Duodenal mucosa (tissue), 2 donors: ENCODE results near the gene CTTNBP2.

Source experiments
- H3K27ac ChIP-seq: one replicate; pipeline ENCODE4 v1.7.0; 2013; ENCODE audit warnings: low read depth, low read length
- H3K27me3 ChIP-seq, 2 donors: one replicate each; pipeline ENCODE4 v1.7.0; 2013; ENCODE audit warnings: low read length in 2 of 2, control low read depth in 1 of 2; ENCODE audit not compliant: insufficient read depth in 2 of 2, control insufficient read depth in 1 of 2
- H3K36me3 ChIP-seq, 2 donors: one replicate each; pipeline ENCODE4 v1.7.0; 2013; ENCODE audit warnings: low read length in 2 of 2, control low read depth in 1 of 2; ENCODE audit not compliant: insufficient read depth in 2 of 2, control insufficient read depth in 1 of 2
- H3K4me1 ChIP-seq, 2 donors: one replicate each; pipeline ENCODE4 v1.7.0; 2013; ENCODE audit warnings: low read length in 2 of 2, control low read depth in 1 of 2; ENCODE audit not compliant: insufficient read depth in 2 of 2, control insufficient read depth in 1 of 2
- H3K4me3 ChIP-seq, 2 donors: one replicate each; pipeline ENCODE4 v1.7.0; 2013; ENCODE audit warnings: low read length in 2 of 2, low read depth in 1 of 2
- H3K9ac ChIP-seq, 2 donors: one replicate each; pipeline ENCODE4 v1.7.0; 2013; ENCODE audit warnings: low read length in 2 of 2, low read depth in 1 of 2
- H3K9me3 ChIP-seq, 2 donors: one replicate each; pipeline ENCODE4 v1.7.0; 2013; ENCODE audit warnings: low read length in 2 of 2, control low read depth in 1 of 2; ENCODE audit not compliant: control insufficient read depth in 1 of 2

Gene CTTNBP2

DNA sequence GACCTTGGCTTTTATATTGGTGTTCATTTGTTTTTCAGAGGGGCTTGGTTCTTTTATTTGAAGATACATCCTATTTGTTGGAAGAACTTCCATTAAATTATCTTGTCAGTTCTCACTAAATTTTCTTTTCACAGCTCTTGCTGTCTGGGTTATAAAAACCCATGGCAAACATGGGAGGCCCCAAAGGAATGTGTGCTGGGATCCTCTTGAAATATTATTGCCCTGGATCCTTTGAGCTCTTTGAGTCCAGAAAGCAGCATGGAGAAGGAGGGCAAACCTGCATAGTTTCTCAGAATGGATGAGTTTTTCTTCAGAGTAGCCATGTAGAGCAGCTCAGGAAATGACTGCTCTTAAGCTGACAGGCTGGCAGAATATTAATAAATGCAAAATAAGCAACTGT is 187.4 kb downstream of the CTTNBP2 start:
- H3K9ac ChIP-seq = no peak overlapping the region
- no peak overlapping the region for H3K27ac ChIP-seq
- H3K9me3 ChIP-seq = no peaks in the 10 kb centered on the region
- H3K4me1 ChIP-seq = peaks cover 9 to 20% of the 10 kb centered on the region in 2 donors
- no peaks in the 10 kb centered on the region for H3K27me3 ChIP-seq
- no peak overlapping the region for H3K4me3 ChIP-seq
- H3K36me3 ChIP-seq = no peaks in the 10 kb centered on the region

GRCh38 chr7:117683430-117684175 is 189.6 kb downstream of the CTTNBP2 start:
- peaks cover 9 to 18% of the 10 kb centered on the region in 2 donors for H3K4me1 ChIP-seq
- H3K27me3 ChIP-seq = no peaks in the 10 kb centered on the region
- no peaks in the 10 kb centered on the region for H3K36me3 ChIP-seq
- H3K9me3 ChIP-seq = no peaks in the 10 kb centered on the region
- H3K9ac ChIP-seq = no peak overlapping the region
- peak overlapping the region in 1 of 2 donors; percentile 11 for H3K4me3 ChIP-seq
- peak overlapping the region; percentile 37 for H3K27ac ChIP-seq

GRCh38 chr7:117682681-117683385 is 190.4 kb downstream of the CTTNBP2 start:
- no peaks in the 10 kb centered on the region for H3K27me3 ChIP-seq
- peaks cover 9 to 12% of the 10 kb centered on the region in 2 donors for H3K4me1 ChIP-seq
- peak overlapping the region; percentile 37 for H3K27ac ChIP-seq
- H3K9me3 ChIP-seq = no peaks in the 10 kb centered on the region
- no peaks in the 10 kb centered on the region for H3K36me3 ChIP-seq
- H3K4me3 ChIP-seq = peak overlapping the region in 1 of 2 donors; percentile 11
- H3K9ac ChIP-seq = no peak overlapping the region

- no peaks in the 10 kb centered on the region for H3K36me3 ChIP-seq
- no peaks in the 10 kb centered on the region for H3K9me3 ChIP-seq
These were observed 194.1 kb downstream of the CTTNBP2 start for GRCh38 chr7:117679120-117679519.

DNA sequence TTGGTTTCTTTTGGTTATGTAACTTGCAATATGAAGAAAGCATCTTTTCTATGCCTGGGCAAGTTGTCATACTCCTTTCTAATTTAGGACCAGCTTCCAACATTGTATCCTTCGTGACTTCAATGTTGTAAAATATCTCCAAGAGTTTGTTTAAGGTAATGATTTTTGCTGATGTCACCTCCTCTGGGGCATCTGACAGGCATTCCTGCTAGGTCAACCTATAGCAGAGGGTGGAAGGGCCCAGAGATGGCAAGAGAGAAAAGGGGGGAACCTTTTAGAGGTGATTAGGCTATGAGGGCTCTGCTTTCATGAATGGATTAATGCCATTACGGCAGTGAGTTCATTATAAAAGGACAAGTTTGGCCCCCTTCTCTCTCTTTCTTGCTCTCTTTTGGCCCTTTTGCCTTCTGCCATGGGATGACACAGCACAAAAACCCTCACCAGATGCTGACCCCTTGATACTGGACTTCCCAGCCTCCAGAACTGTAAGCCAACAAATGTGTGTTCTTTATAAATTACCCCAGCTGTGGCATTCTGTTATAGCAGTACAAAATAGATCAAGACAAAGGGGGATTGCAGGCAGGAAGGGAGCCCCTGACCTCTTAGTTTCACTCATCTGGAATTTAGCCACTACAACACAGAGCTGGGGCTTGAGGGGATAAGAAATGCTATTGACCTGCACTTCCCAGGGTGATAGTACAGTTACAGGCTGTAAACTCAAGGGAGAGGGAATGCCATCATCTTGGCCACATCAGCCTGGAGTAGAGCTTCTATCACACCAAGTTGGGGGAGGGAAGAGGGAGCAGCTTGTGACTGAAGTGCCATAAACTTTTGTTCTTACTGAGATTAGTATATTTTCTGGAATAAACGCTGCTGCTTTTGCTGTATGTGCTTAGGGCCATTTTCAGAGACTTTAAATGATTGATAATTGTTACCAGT is 197.5 kb downstream of the CTTNBP2 start:
- H3K27me3 ChIP-seq = no peaks in the 10 kb centered on the region
- H3K27ac ChIP-seq = no peak overlapping the region
- H3K36me3 ChIP-seq = no peaks in the 10 kb centered on the region
- no peaks in the 10 kb centered on the region for H3K9me3 ChIP-seq
- no peak overlapping the region for H3K4me3 ChIP-seq
- H3K4me1 ChIP-seq = peaks cover 10 to 33% of the 10 kb centered on the region in 2 donors
- no peak overlapping the region for H3K9ac ChIP-seq

More at GRCh38 chr7:117679120-117679519, 194.1 kb downstream of the CTTNBP2 start:
- H3K9ac ChIP-seq = no peak overlapping the region
- no peaks in the 10 kb centered on the region for H3K27me3 ChIP-seq
- H3K4me3 ChIP-seq = no peak overlapping the region
- peaks cover 9 to 29% of the 10 kb centered on the region in 2 donors for H3K4me1 ChIP-seq
- H3K27ac ChIP-seq = no peak overlapping the region

DNA sequence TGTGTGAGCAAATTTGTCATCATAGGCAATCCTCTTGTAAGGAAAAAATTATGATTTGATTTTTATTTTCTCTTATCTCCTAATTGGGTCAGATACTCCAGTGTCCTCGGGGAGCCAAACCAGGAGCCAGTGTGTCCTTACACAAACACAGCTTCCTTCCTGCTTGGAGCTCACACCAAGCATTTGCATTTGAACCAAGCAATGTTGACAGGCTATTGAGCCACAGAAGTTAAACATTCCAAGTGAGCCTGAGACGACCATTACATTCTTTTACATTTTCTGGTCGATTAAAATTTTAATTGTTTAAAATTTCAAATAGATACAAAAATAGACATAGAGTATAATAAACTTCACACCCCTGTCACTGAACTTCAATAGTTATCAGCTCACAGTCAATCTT is 198.6 kb downstream of the CTTNBP2 start:
- Histone ChIP-seq H3K4me3 (no peak overlapping the region), H3K9ac (no peak overlapping the region), H3K9me3 (no peaks in the 10 kb centered on the region), H3K4me1 (peaks cover 10 to 33% of the 10 kb centered on the region in 2 donors), H3K36me3 (no peaks in the 10 kb centered on the region), H3K27ac (no peak overlapping the region), H3K27me3 (no peaks in the 10 kb centered on the region)

- Histone ChIP-seq H3K4me3 (peak overlapping the region in 1 of 2 donors; percentile 39), H3K9ac (no peak overlapping the region), H3K27ac (no peak overlapping the region), H3K4me1 (peaks cover 10 to 33% of the 10 kb centered on the region in 2 donors), H3K9me3 (no peaks in the 10 kb centered on the region), H3K27me3 (no peaks in the 10 kb centered on the region), H3K36me3 (no peaks in the 10 kb centered on the region)
These were observed 199.4 kb downstream of the CTTNBP2 start for GRCh38 chr7:117673839-117674238.

DNA sequence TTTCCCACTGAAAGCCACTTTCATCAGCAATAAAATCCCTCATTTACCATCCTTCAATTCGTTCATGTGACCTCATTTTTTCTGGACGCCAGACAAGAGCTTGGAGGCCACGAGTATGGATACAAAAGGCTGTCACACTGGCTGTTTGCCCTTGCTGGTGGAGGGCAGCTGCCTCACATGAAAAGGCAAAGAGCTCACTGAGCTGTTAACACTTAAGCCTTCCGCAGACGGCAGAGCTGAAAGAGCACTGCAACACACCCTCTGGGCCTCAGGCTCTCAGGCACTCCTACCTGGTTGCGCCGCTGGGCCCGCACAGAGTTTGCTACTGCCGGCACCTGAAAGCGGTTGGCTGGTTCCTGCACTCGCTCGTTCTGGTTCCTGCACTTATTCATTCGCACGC is 199.9 kb downstream of the CTTNBP2 start:
- Histone ChIP-seq H3K9me3 (no peaks in the 10 kb centered on the region), H3K4me1 (peaks cover 10 to 33% of the 10 kb centered on the region in 2 donors), H3K36me3 (no peaks in the 10 kb centered on the region), H3K27me3 (no peaks in the 10 kb centered on the region), H3K9ac (no peak overlapping the region), H3K27ac (no peak overlapping the region), H3K4me3 (peak overlapping the region in 1 of 2 donors; percentile 39)

DNA sequence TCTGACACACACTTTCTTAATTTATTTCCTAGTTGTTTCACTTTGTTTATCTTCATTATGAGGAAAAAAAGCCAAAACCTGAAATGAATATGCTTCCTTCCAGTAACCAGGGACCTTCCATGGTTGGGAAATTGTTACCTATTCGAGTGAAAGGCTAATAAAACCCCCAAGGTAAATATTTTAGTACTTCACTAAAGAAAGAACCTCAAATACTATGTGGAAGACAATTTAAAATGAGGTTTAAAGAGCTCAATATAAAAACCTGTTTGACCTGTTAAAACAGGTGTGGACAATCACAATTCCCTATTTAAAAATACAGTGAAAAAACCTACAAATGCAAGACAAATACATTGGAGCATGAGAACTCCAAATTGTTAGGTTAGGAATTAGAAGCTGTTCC is 200.8 kb downstream of the CTTNBP2 start:
- Histone ChIP-seq H3K4me3 (no peak overlapping the region), H3K9me3 (no peaks in the 10 kb centered on the region), H3K27ac (no peak overlapping the region), H3K4me1 (peaks cover 10 to 33% of the 10 kb centered on the region in 2 donors), H3K36me3 (peaks cover 0 to 4% of the 10 kb centered on the region in 2 donors), H3K9ac (no peak overlapping the region), H3K27me3 (no peaks in the 10 kb centered on the region)
